Stimulated activated CD4-positive, alpha-beta T cell treated with anti-CD3 and anti-CD28 coated beads, Interleukin-1b, Interleukin-23, amount 100 ng/mL, for 48 hours (primary cell): ENCODE results near the gene CSF1R.

Experiments
- DNase-seq: peaks from one replicate; pipeline ENCODE4 v3.0.0-alpha.2; 2020

The CSF1R gene

GRCh38 chr5:150085950-150086715 lies at the start of gene CSF1R:
Gene CSF1R (minus strand): TSS chr5:150086554. CDS start chr5:150086427, 127 bp downstream.
- no peak for DNase-seq

- no peak for DNase-seq
These were observed 49.4 kb upstream of the CSF1R start for GRCh38 chr5:150135557-150136304.

- DNase-seq: no peak
These were observed 47.8 kb upstream of the CSF1R start for GRCh38 chr5:150134198-150134588.

GRCh38 chr5:150133581-150134197 lies 47.3 kb upstream of the CSF1R start:
- DNase-seq: no peak

- DNase-seq: no peak
These were observed 46.4 kb upstream of the CSF1R start for GRCh38 chr5:150132740-150133139.

GRCh38 chr5:150131978-150132694 lies 45.8 kb upstream of the CSF1R start:
- DNase-seq: no peak

- no peak for DNase-seq
These were observed 45.1 kb upstream of the CSF1R start for GRCh38 chr5:150131461-150131860.

GRCh38 chr5:150130493-150130922 lies 44.2 kb upstream of the CSF1R start:
- no peak for DNase-seq

GRCh38 chr5:150129813-150130492 lies 43.6 kb upstream of the CSF1R start:
- peak; percentile 44 for DNase-seq

GRCh38 chr5:150129454-150129812 lies 43.1 kb upstream of the CSF1R start:
- DNase-seq: no peak

- DNase-seq: no peak
These were observed 40.5 kb upstream of the CSF1R start for GRCh38 chr5:150126921-150127265.

GRCh38 chr5:150126199-150126920 lies 40.0 kb upstream of the CSF1R start:
- DNase-seq: no peak

GRCh38 chr5:150125334-150125733 lies 39.0 kb upstream of the CSF1R start:
- no peak for DNase-seq

- DNase-seq: no peak
These were observed 38.2 kb upstream of the CSF1R start for GRCh38 chr5:150124596-150124995.

GRCh38 chr5:150124111-150124557 lies 37.8 kb upstream of the CSF1R start:
- DNase-seq: no peak

GRCh38 chr5:150123542-150123941 lies 37.2 kb upstream of the CSF1R start:
- no peak for DNase-seq

- no peak for DNase-seq
These were observed 36.5 kb upstream of the CSF1R start for GRCh38 chr5:150122536-150123481.

- DNase-seq: peak; percentile 30
These were observed 35.8 kb upstream of the CSF1R start for GRCh38 chr5:150122158-150122510.

- DNase-seq: no peak
These were observed 35.2 kb upstream of the CSF1R start for GRCh38 chr5:150121448-150122157.
